Ovary (tissue), 9 donors: ENCODE results near the gene TOMM22. TPM values are rescaled to one million over a fixed set of nuclear protein-coding genes. Genes with fewer than 3 reads are reported as not detected.

Experiments
- DNase-seq, 5 donors: peaks; one replicate each; pipeline ENCODE4 v3.0.0-alpha.2; 2019 to 2020
- H3K27ac ChIP-seq, 2 donors: fragments of 200-600 bp; one replicate each; pipeline versions ENCODE4 v1.5.1 to v1.8.0; 2019 to 2022
- H3K27me3 ChIP-seq: fragments of 200-600 bp; one replicate; pipeline ENCODE4 v1.8.0; 2022
- H3K36me3 ChIP-seq: fragments of 200-600 bp; sonication (generic); one replicate; pipeline ENCODE4 v1.5.1; 2019
- H3K4me1 ChIP-seq: one replicate; pipeline ENCODE4 v1.8.1; 2013; ENCODE audit warnings: mild to moderate bottlenecking, moderate library complexity; ENCODE audit not compliant: insufficient read depth
- H3K4me3 ChIP-seq: fragments of 200-600 bp; sonication (generic); one replicate; pipeline ENCODE4 v1.5.1; 2017
- H3K9me3 ChIP-seq, 2 donors: fragments of 200-600 bp in 1 of 2; sonication (generic) in 1 of 2; one replicate each; pipeline versions ENCODE4 v1.5.1 to v1.8.1; 2013 to 2019; ENCODE audit warnings: mild to moderate bottlenecking in 1 of 2, moderate library complexity in 1 of 2
- EP300 ChIP-seq: sonication (generic); formaldehyde crosslinking; IDR thresholded peaks from one replicate; pipeline ENCODE4 v1.6.1; 2017; ENCODE audit warnings: antibody characterized with exemption
- POLR2A ChIP-seq: fragments of 450-650 bp; IDR thresholded peaks from one replicate; pipeline ENCODE4 v1.6.1; 2017; ENCODE audit warnings: antibody characterized with exemption, mild to moderate bottlenecking, moderate library complexity
- WGBS, 3 donors: extraction: QIAGEN DNeasy Blood & Tissue Kit in 1 of 3; methylation state at CpG; one replicate each; pipeline versions ENCODE4 v1.1.5 to v1.1.7; 2013 to 2017; 5-methylcytosine and 5-hydroxymethylcytosine counted together
- intact Hi-C, 4 donors: fragments of 100-400 bp; cut with DNase I; formaldehyde crosslinking; loops; one replicate each; pipeline versions ENCODE4 v1.11.0 to v1.15.1; 2022 to 2023
- polyA plus RNA-seq, 2 donors: library from polyadenylated mRNA; stranded (reverse); fragments of 200-250 nt in 1 of 2; fragments of 350-450 nt in 1 of 2; fragmentation: Illumina TruSeq in 1 of 2; extraction: RNeasy Lipid Tissue Mini Kit (QIAGEN cat#74804) in 1 of 2; gene quantifications; one replicate each; pipeline ENCODE4 v1.2.3, GENCODE V29; 2013 to 2014
- total RNA-seq, 7 donors: library from RNA; depleted of rRNA in 2 of 7; stranded (reverse); fragments of >200 nt in 2 of 7; fragmentation: NEBNext Ultra II Directional in 3 of 7; extraction: Animal tissue kit (Norgen Biotek cat#: 25700) in 3 of 7; gene quantifications; one replicate each; pipeline versions ENCODE4 v1.1.0 to v1.2.4, GENCODE V29; 2016 to 2023
- TF ChIP-seq, protein P1 (sequence below), 3 donors: fragments of 450-650 bp in 2 of 3; fragments of 200-600 bp in 1 of 3; IDR thresholded peaks; one replicate each; pipeline versions ENCODE4 v1.5.1 to v1.8.0; 2016 to 2022; ENCODE audit warnings: antibody characterized with exemption in 3 of 3, mild to moderate bottlenecking in 1 of 3
- donor health status: DM: no; HTN: no; CAD: no; lungs with moderate emphysema.
- donor health status: DM: no; HTN: no; CAD: no.
- donor health status: Bipolar disorder and iron deficiency.
- donor health status: DM: yes; HTN: yes; CAD: no.
- donor health status: DM: no; HTN: no; CAD: no.
- donor health status: DM: yes; HTN: yes; CAD: no.

The TOMM22 gene
- total and polyA plus RNA-seq, 9 donors, result 30.0 to 96.3 (median 57.7) TPM

DNA sequence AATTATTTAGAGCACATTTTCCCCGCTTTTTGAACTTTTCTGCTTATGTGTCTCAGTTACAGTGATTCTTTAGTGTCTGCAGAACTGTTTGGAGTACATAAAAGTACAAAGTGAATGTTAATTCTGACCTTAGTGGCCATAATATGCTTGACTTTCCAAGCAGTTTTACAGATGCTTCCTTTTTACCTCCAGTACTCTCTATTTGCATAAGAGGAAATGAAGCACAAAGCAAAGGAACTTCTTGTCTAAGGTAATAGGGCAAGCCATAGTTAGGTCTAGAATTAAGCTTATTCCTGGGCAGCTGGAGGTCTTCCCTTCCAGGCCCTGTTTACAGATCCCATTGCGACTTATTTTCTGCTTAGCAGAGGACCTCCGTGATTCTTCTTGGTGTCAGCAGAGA, 27.5 kb downstream of the TOMM22 start:
- Histone ChIP-seq H3K4me3 (no peak overlapping the region), H3K9me3 (no peaks in the 10 kb centered on the region), H3K27ac (no peak overlapping the region), H3K36me3 (no peaks in the 10 kb centered on the region), H3K4me1 (peaks cover 9% of the 10 kb centered on the region), H3K27me3 (no peaks in the 10 kb centered on the region)
- DNase-seq, result no peak
- intact Hi-C loops, result no loop called here
- TF ChIP-seq, protein P1, sequence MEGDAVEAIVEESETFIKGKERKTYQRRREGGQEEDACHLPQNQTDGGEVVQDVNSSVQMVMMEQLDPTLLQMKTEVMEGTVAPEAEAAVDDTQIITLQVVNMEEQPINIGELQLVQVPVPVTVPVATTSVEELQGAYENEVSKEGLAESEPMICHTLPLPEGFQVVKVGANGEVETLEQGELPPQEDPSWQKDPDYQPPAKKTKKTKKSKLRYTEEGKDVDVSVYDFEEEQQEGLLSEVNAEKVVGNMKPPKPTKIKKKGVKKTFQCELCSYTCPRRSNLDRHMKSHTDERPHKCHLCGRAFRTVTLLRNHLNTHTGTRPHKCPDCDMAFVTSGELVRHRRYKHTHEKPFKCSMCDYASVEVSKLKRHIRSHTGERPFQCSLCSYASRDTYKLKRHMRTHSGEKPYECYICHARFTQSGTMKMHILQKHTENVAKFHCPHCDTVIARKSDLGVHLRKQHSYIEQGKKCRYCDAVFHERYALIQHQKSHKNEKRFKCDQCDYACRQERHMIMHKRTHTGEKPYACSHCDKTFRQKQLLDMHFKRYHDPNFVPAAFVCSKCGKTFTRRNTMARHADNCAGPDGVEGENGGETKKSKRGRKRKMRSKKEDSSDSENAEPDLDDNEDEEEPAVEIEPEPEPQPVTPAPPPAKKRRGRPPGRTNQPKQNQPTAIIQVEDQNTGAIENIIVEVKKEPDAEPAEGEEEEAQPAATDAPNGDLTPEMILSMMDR (IDR thresholded peaks at IDR 0.05), result no peak
- no peak for TF ChIP-seq EP300
- no peak for TF ChIP-seq POLR2A
- 64 to 81% (median 76%) methylated on average over 3 of the region's 3 CpGs for WGBS, 3 donors

DNA sequence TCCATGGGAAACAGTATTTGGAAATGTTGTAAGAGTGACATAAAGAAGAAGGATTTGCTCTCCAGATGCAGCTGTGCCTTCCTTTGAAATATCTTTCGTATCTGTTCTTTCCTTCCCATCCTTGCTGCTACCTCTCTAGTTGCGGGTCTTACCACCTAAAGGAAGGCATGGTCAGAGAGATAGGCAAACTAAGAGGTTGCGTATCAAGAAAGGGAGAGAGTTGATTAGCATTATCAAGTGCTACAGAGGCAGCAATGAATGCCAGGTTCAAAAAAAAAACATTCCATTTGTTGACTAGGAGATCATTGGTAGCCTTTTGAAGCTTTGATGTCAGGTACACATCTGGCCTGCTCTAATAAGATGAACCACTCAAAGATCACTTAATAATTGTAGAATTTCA, 28.6 kb downstream of the TOMM22 start:
- DNase-seq, result no peak
- TF ChIP-seq EP300, result no peak
- no peak for TF ChIP-seq POLR2A
- TF ChIP-seq, protein P1 (IDR thresholded peaks at IDR 0.05), result no peak

DNA sequence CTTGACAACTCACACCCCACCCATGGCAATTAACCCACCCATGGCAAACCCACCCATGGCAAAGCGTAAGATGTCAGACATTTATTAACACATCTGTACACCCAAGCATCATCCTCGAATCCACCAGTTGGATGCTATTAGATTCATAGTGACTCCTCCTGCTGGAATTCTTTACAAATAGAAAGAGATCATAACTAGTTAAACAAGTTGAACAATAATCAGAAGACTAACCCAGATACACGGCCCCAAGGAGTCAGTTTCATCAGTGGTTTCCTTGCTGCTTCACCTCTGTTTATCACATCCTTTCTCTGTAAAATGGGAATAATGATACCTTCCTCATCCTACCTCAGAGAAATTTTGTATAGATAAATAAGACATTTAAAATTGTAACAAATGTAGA, 29.1 kb downstream of the TOMM22 start:
- intact Hi-C loops, result no loop called here
- H3K27ac ChIP-seq, result no peak overlapping the region
- TF ChIP-seq EP300 (no peak), POLR2A (no peak)
- TF ChIP-seq, protein P1 (IDR thresholded peaks at IDR 0.05), result no peak
- no peaks in the 10 kb centered on the region for H3K9me3 ChIP-seq
- no peak for DNase-seq
- no peaks in the 10 kb centered on the region for H3K27me3 ChIP-seq
- H3K4me3 ChIP-seq, result no peak overlapping the region
- WGBS, 3 donors, result 83 to 86% (median 84%) methylated on average over 3 of the region's 3 CpGs
- peaks cover 9% of the 10 kb centered on the region for H3K4me1 ChIP-seq
- H3K36me3 ChIP-seq, result no peaks in the 10 kb centered on the region

More for the DNA sequence above, 28.6 kb downstream of the TOMM22 start:
- no peaks in the 10 kb centered on the region for H3K36me3 ChIP-seq
- 94 to 95% (median 94%) methylated on average over 3 of the region's 3 CpGs for WGBS, 3 donors
- peaks cover 9% of the 10 kb centered on the region for H3K4me1 ChIP-seq
- H3K9me3 ChIP-seq, result no peaks in the 10 kb centered on the region
- no peak overlapping the region for H3K27ac ChIP-seq
- intact Hi-C loops, result no loop called here
- H3K27me3 ChIP-seq, result no peaks in the 10 kb centered on the region
- H3K4me3 ChIP-seq, result no peak overlapping the region

DNA sequence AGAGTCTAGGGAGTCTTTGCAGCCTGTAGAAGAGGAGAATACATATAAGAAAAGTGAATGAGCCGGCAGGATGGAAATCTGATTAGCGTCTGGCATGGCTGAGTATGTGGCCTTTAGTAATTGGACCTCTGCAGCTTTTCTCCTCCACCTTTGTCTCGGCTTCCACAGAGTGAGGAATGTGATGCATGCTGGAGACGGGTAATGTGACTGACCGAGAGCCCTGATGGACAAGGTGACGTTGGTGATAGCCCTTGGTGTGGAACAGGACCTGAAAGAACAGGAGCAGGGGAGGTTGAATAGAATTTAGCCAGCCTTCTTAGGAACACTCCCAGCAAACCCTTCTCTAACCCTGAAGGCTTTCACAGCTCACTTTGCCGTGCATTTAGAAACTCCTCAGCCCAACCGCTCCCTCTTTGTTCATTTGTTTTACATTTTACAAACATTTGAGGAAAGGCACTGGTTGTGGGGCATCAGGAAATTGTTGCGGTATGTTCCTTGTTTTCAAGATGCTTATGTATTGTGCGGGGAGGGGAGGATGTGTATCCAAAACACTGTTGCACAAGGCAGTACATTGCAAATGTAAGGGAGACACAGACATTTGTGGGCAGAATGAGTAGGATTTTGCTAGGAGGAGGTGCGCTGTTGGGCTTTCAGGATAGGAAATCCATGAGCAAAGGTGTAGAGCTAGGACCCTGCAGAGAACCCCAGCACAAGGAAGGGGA, 30.9 kb downstream of the TOMM22 start:
- H3K4me3 ChIP-seq, result no peak overlapping the region
- H3K27me3 ChIP-seq, result no peaks in the 10 kb centered on the region
- no peak for DNase-seq
- no peak overlapping the region for H3K27ac ChIP-seq
- TF ChIP-seq EP300, result no peak
- no peak for TF ChIP-seq POLR2A
- TF ChIP-seq, protein P1 (IDR thresholded peaks at IDR 0.05), result no peak
- H3K9me3 ChIP-seq, result no peaks in the 10 kb centered on the region
- no peaks in the 10 kb centered on the region for H3K36me3 ChIP-seq
- intact Hi-C loops, result no loop called here
- H3K4me1 ChIP-seq, result peaks cover 5% of the 10 kb centered on the region
- 74 to 86% (median 81%) methylated on average over 11 of the region's 11 CpGs for WGBS, 3 donors
